Fibroblast of pulmonary artery (primary cell): ENCODE results near the gene OR2A42.
"Not testable (repeated sequence)": the region's sequence is repeated elsewhere in the genome, so short reads cannot be mapped to it uniquely, and the experiment has no call there.

ENCODE experiments used
- DNase-seq: peaks from one replicate; pipeline ENCODE4 v3.0.0-alpha.2; 2010; ENCODE audit warnings: low read depth
- H3K4me3 ChIP-seq: replicated peaks from 2 replicates; pipeline ENCODE4 v1.5.1; 2011; ENCODE audit warnings: low read depth, mild to moderate bottlenecking, control low read depth, low read length, moderate library complexity
- TF ChIP-seq, protein P1 (sequence below): IDR thresholded peaks from 2 replicates; pipeline ENCODE4 v1.5.1; 2011; ENCODE audit warnings: mild to moderate bottlenecking, control low read depth, low read length, inconsistent platforms; ENCODE audit errors: missing control alignments

The OR2A42 gene, protein sequence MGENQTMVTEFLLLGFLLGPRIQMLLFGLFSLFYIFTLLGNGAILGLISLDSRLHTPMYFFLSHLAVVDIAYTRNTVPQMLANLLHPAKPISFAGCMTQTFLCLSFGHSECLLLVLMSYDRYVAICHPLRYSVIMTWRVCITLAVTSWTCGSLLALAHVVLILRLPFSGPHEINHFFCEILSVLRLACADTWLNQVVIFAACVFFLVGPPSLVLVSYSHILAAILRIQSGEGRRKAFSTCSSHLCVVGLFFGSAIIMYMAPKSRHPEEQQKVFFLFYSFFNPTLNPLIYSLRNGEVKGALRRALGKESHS

DNA sequence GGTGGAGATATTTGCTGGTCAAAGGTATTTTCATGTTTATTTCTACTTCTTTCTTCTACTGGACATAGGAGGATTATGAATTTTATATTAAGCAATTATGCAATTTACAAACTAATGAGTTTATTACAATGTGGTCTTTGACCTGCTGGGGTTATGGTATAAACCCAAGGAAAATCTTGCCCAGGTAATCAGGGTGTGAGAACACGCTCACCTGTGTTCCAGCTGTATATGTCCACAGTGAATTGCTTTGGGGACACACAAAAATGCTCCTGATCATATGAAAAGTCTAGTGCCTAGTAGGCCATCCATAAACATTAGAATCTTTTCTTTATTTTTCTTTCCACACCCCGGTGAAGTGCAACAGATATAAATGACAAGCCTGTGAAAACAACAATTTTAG is at the start of gene OR2A42:
OR2A42 (minus strand) TSS at position 241 of the 400 bp plus-strand sequence. CDS start 6,762 bp downstream, outside the sequence.
- H3K4me3 ChIP-seq = not testable (repeated sequence)

DNA sequence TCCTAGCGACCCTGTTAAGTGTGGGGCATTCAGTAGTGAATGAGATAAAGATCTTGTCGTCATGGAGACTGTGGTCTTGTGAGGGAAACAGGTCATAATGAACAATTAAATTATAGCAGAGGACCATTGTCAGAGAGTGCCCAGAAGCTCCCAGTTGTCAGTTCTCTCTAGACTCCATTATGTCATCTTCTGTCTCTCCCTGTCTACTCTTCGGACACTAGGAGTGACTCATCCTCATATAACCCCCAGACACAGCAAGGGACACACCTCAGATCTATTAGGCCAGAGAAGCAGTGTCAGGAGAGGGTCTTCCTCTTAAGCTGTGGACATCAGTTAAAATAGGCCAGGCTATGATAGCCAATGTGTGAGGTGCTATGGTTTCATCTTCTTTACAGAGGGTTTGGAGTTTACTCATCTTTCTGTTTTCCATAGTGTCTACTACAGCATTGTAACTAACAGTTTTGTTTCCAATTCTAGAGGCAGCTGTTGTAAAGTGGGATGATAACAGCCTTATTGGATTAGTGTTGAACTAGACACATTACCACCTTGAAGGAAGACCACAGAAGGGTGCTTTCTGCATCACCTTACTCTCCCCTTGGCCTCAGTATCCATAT is 47.9 kb upstream of the OR2A42 start:
- H3K4me3 ChIP-seq, DNase-seq: not testable (repeated sequence)

More for the DNA sequence above, at the start of gene OR2A42:
- DNase-seq = not testable (repeated sequence)

DNA sequence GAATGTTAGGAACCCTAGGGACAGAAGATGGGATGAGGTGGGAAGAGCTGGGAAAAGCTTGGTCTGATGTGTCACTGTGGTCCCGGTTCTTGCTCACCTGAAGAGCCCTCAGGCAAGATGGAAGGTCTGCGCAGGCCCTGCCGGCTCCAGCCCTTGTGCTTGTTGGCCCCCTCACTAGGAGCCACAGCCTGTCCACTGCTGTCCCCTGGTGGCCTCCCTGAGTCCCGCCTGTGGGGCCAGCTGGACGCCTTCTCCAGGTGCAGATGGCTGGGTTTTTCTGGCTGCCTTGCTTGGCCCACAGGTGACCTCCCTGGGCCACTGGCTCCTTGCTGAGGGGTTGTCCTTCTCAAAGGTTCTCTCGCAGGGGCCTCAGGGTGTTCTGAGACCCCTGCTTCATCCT is 44.3 kb upstream of the OR2A42 start:
- DNase-seq, H3K4me3 ChIP-seq: not testable (repeated sequence)

DNA sequence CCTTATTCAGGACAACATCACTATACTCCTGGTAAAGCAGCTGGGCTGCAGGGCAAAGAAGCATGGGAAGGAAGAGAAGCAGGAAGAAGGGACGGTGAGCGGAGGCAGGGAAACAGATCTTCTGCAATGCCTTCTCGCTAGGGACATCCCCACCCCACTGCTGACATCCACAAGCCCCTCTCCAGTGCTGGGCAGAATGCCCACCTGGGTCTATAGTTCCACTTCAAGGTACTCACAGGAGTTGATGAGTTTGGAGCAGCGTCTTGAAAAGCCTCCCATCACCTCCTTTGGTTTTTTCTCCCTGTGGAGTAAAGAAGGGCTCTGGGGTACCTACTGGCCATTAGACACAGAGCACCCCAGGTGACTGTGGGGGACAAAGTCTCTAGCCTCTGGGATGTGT is 43.1 kb upstream of the OR2A42 start:
- H3K4me3 ChIP-seq, DNase-seq: not testable (repeated sequence)

DNA sequence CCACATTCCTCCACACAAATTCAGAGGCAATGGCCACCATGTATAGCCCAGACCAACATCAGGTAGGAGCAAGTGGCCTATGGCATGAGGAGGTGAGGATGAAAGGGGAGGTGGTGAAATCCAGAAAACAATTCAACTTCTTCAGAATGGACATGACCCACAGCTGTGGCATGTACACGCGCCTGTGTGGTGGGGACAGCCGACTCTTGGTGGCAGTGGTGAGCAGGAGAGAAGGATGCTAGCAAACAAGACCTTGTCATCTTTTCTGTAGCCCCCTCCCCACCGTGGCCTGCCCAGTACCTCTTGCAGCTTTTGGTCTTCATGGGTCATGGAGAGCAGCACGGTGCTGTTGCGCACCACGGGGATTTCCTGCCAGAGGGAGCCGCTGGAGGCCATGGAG is 42.6 kb upstream of the OR2A42 start:
- not testable (repeated sequence) for H3K4me3 ChIP-seq, DNase-seq

DNA sequence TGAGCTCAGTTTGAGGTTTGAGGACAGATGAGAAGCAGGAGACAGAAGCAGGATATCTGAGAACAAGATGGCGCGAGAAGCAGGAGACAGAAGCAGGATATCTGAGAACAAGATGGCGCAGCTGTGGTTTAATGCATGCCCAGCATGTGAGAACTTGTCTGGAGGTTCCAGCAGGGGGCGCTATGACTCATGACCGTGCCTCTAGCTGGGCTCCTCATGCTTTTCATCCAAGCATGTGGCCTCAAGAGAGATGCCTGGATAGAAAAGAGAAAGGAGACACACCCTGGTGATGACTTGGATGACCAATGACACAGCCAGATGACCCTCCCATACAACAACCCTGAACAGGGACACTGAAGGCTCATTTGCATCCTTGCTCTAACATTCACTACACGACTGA is 40.6 kb upstream of the OR2A42 start:
- DNase-seq, H3K4me3 ChIP-seq: not testable (repeated sequence)

DNA sequence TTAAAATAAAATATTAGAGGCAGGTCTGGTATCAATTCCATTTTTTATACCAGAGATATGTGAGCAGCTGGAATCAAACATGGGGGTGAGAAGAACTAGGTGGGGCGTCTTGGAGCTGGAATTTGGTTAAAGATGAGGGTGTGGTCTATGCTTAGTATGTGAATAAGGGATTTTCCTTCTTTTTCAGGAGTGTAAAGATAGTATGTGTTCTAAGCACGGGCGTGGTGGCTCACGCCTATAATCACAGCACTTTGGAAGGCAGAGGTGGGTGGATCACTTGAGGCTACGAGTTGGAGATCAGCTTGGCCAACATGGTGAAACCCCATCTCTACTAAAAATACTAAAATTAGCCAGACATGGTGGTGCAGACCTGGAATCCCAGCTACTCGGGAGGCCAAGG is 35.9 kb upstream of the OR2A42 start:
- not testable (repeated sequence) for DNase-seq, H3K4me3 ChIP-seq

DNA sequence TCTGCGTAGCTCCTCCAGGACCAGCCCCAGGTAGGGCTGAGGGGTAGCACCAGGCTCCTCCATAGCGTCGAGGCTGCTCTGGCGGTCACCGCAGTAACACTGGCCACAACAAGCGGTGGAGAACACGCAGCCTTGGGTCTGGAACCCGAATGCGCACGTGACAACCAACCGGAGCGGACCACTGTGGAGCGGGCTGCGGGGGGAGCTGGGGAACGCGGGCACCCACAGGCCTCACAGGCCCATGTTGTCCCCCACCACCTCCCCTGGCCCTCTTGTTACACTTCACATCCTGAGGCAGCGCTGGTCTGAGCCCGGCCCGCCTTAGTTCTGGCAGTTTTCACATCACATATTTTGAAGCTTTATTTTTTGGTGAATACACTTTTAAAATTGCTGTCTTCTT is 29.8 kb upstream of the OR2A42 start, which contains the start of gene CTAGE8:
CTAGE8 (minus strand) TSS at position 101 of the 400 bp plus-strand sequence; CDS start at position 63, 38 bp downstream.
- DNase-seq, H3K4me3 ChIP-seq: not testable (repeated sequence)

DNA sequence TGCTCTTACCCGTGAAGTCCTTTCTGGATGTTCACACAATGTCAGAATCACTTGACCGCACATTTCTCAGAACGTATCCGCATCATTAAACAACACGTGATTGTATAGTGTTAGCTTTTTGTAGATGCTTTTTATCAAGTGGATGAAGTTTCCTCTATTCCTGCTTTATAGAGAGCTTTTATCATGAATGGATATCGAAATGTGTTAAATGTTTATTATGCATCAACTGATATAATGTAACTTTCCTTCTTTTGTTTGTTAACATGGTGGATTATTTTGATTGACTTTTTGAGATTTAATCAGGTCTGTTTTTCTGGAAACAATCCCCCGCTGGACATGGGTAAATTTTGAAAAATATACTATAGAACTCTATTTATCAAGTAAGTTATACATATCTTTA is 25.3 kb upstream of the OR2A42 start, which contains the start of gene OR2A7:
OR2A7 (minus strand) TSS at position 101 of the 400 bp plus-strand sequence. CDS start 5,164 bp downstream, outside the sequence.
- H3K4me3 ChIP-seq, DNase-seq: not testable (repeated sequence)

DNA sequence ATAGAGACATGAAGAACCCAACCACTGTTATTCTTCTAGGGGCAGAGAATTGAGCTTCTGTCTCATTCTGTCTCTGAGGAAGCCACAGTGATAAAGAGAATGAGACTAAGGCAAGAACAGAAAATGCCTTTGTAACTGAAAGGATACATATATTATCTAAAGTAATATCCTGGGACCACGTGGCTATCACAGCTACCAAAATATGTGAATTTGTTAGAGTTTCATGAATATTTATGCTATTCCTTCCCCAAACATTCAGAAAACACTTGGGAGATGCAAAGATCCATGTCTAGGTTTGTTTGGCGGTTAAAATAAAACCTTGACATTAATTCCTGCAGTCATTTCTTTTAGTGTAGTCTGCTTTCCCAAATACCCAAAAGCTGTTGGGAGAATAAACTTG is 22.7 kb upstream of the OR2A42 start:
- not testable (repeated sequence) for DNase-seq, H3K4me3 ChIP-seq

DNA sequence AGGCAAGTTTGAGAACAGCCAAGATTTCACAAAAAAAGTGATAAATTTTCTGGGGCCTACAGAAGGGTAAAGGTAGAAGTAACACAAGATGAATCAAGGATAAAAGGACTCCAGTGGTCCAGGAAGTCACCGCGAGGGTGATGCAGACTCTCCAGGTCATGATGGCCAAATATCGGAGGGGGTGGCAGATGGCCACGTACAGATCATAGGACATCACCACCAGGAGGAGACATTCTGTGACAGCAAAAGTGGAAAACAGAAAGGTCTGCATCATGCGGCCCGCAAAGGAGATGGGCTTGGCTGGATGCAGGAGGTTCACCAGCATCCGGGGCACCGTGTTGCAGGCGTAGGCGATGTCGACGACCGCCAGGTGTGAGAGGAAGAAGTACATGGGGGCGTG is 19.7 kb upstream of the OR2A42 start:
- H3K4me3 ChIP-seq, DNase-seq: not testable (repeated sequence)

DNA sequence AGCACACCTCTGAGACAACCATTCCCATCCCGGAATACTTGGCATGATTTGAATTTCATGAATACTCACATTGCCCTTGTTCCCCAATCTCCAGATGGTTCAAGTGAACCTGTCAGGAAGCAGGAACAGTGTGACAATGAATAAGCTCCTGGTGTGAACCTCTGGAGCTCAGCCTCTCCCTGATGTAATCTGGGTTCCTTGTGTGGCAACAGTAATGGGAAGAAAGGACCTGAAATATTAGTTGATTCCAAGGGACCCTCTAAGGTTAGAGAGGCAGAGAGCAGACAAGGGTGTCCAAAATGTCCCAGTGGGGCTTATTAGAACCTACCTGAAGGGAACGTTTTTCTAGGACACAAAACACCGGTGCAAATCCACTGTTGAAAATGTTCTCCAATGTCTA is 16.7 kb upstream of the OR2A42 start:
- no peak overlapping the region for H3K4me3 ChIP-seq
- TF ChIP-seq, protein P1, sequence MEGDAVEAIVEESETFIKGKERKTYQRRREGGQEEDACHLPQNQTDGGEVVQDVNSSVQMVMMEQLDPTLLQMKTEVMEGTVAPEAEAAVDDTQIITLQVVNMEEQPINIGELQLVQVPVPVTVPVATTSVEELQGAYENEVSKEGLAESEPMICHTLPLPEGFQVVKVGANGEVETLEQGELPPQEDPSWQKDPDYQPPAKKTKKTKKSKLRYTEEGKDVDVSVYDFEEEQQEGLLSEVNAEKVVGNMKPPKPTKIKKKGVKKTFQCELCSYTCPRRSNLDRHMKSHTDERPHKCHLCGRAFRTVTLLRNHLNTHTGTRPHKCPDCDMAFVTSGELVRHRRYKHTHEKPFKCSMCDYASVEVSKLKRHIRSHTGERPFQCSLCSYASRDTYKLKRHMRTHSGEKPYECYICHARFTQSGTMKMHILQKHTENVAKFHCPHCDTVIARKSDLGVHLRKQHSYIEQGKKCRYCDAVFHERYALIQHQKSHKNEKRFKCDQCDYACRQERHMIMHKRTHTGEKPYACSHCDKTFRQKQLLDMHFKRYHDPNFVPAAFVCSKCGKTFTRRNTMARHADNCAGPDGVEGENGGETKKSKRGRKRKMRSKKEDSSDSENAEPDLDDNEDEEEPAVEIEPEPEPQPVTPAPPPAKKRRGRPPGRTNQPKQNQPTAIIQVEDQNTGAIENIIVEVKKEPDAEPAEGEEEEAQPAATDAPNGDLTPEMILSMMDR = no peak
- peak; percentile 77 for DNase-seq

DNA sequence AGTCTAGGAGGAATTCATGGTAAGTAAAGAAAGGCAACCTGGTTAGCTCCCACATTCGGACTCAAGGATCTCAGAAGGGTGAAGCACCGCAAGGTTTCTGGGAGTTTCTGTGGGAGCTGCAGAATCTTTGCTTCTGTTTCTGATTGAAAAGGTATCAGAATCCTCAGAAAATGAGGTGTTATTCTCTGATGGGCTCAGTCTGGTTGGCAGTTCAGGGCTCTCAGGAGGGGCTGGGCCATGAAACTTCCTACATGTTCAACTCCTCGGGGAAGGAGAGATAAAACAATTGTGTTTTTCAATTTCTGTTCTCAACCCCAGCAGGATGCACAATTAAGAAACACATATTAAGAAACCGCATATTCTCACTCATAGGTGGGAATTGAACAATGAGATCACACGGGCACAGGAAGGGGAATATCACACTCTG is 16.1 kb upstream of the OR2A42 start:
- TF ChIP-seq, protein P1 = no peak
- H3K4me3 ChIP-seq = no peak overlapping the region
- DNase-seq = peak; percentile 2

DNA sequence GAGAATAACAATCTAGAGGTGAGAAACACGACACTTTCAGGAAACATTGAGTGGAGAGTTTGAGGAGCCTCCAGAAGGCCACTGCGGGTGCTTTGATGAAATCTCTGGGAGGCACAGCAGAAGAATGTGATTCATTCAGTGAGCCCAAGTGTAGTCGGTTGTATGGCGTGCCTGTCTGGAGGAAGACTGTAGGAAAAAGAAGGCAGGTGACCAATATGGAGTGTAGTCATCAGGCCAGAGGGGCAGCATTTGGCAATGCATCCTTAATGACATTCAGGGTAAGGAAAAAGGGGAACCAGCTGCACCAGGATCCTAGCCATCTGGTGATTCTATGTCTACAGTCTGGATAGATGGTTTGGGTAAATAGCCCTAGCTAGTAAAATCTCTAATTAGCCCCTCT is 12.9 kb upstream of the OR2A42 start:
- not testable (repeated sequence) for DNase-seq, H3K4me3 ChIP-seq

DNA sequence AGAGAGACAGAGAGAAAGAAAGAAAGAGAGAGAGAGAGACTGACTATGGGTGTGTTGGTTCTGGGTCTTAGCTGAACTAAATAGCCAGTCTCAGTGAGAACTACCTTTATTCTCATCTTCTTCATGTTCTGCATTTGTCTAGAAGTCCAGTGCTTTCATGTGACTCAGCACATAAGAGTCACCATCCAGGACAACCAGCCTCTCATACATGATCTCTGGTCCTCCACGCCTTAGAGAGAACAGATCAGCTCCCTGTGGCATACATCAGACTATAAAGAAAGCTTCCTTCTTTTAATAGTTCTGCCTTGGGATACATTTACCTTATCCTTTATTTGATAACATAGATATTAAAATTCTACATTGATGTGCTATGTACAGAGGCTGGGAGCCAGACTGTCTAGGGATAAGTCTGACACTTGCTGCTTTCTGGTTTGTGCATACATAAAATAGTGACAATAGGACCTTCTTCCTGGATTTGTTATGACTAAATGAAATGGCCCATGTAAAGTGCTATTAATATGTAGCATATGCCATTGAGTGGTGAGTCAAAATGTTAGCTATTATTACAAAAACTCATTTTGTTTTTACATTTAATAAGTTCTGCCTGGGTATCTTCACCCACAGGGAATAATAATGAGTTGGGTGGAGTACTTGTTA is 8.4 kb upstream of the OR2A42 start:
- not testable (repeated sequence) for DNase-seq, H3K4me3 ChIP-seq

DNA sequence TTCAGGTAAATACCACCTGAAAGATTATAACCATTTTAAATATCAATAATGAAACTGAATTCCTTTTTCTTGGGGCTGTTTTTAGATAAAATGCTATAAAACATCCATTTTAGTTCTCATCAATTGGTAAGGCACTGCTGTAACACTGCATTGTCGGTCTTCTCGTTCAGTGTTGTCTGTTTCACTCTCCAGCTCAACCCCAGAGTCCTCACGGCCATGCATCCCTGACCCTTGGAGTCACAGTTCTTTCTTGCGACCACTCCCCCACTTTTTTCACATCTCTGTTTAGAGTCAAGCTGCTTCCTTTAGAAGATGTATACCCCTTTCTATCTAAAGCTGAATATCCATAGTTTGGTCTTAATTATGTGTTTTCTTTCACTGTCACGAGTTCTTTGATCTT is 7.6 kb upstream of the OR2A42 start:
- DNase-seq, H3K4me3 ChIP-seq: not testable (repeated sequence)

DNA sequence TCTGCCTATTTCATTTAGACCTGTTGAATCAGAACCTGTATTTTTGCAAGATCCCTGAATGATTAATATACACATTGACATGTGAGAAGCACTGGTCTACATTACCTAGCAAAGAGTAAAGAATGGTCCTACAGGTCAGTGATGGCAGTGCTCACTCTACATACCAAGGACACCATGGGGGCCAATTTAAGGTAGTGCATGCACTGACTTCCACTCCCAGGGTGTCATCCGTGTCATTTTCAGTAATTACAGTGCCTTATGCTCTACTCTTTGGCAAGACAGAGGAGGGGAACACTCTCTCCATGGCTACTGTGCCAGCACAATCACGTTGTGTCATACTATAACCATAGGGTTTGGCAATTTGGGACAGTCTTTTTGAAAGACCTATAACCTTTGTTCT is 6.0 kb upstream of the OR2A42 start:
- DNase-seq, H3K4me3 ChIP-seq: not testable (repeated sequence)
